HEK293 (cell line): ENCODE measurements around the gene NFRKB.

Source experiments
- CTCF ChIA-PET: fragments of 350-600 bp; formaldehyde crosslinking; extraction: SDS; loops from one replicate; lab custom pipeline; 2021; ENCODE audit warnings: antibody characterized with exemption; lab: Yijun Ruan, JAX
- POLR2A ChIA-PET: fragments of 300-600 bp; formaldehyde crosslinking; extraction: SDS; loops from one replicate; lab custom pipeline; 2020; ENCODE audit warnings: antibody characterized with exemption, inconsistent platforms; lab: Yijun Ruan, JAX
- H3K27ac ChIP-seq: fragments of 200-500 bp; sonication (Bioruptor generic); 2 replicates; pipeline ENCODE4 v1.5.1; 2014; ENCODE audit warnings: low read depth, low read length, control low read depth, inconsistent platforms; ENCODE audit errors: extremely low read depth
- H3K36me3 ChIP-seq, 2 experiments: fragments of 200-500 bp in 1 of 2; sonication (Bioruptor generic) in 1 of 2; 1 replicate in 1 of 2; 2 replicates in 1 of 2; pipeline ENCODE4 v1.5.1; 2014 to 2017; ENCODE audit warnings: inconsistent platforms in 2 of 2, low read length in 2 of 2; ENCODE audit not compliant: control insufficient read depth in 2 of 2, insufficient read depth in 1 of 2
- H3K4me1 ChIP-seq: fragments of 200-500 bp; sonication (Bioruptor generic); 2 replicates; pipeline ENCODE4 v1.5.1; 2014; ENCODE audit warnings: mild to moderate bottlenecking, low read length, inconsistent platforms; ENCODE audit not compliant: control insufficient read depth, insufficient read depth
- H3K4me3 ChIP-seq: 2 replicates; pipeline ENCODE4 v1.5.1; 2011; ENCODE audit warnings: low read depth, mild to moderate bottlenecking, control low read depth, low read length, moderate library complexity
- H3K9me3 ChIP-seq: fragments of 200-500 bp; sonication (Bioruptor generic); 2 replicates; pipeline ENCODE4 v1.5.1; 2014; ENCODE audit warnings: low read depth, low read length, inconsistent platforms; ENCODE audit not compliant: control insufficient read depth, insufficient read depth
- BCL11B ChIP-seq: fragments of 450-650 bp; formaldehyde crosslinking; IDR thresholded peaks from 2 replicates; pipeline ENCODE4 v1.5.1; 2016; ENCODE audit warnings: low read depth, missing biosample characterization, missing genetic modification characterization
- FEZF1 ChIP-seq: fragments of 450-650 bp; formaldehyde crosslinking; IDR thresholded peaks from 2 replicates; pipeline ENCODE4 v1.5.1; 2016; ENCODE audit warnings: missing biosample characterization, missing genetic modification characterization
- GLI4 ChIP-seq: fragments of 450-650 bp; formaldehyde crosslinking; IDR thresholded peaks from 2 replicates; pipeline ENCODE4 v1.5.1; 2016; ENCODE audit warnings: missing biosample characterization, missing genetic modification characterization
- KLF10 ChIP-seq: fragments of 450-650 bp; IDR thresholded peaks from 2 replicates; pipeline ENCODE4 v1.5.1; 2018; ENCODE audit warnings: missing biosample characterization, mild to moderate bottlenecking, missing genetic modification characterization
- KLF8 ChIP-seq: fragments of 450-650 bp; formaldehyde crosslinking; IDR thresholded peaks from 2 replicates; pipeline ENCODE4 v1.5.1; 2016; ENCODE audit warnings: missing biosample characterization, missing genetic modification characterization
- OVOL3 ChIP-seq: fragments of 450-650 bp; formaldehyde crosslinking; IDR thresholded peaks from 2 replicates; pipeline ENCODE4 v1.5.1; 2016; ENCODE audit warnings: missing biosample characterization, missing genetic modification characterization
- RBAK ChIP-seq: fragments of 450-650 bp; formaldehyde crosslinking; IDR thresholded peaks from 2 replicates; pipeline ENCODE4 v1.5.1; 2016; ENCODE audit warnings: missing biosample characterization, missing genetic modification characterization
- SALL2 ChIP-seq: fragments of 450-650 bp; formaldehyde crosslinking; IDR thresholded peaks from 2 replicates; pipeline ENCODE4 v1.5.0; 2017; ENCODE audit warnings: missing biosample characterization, mild to moderate bottlenecking, missing genetic modification characterization, borderline replicate concordance
- TRIM28 ChIP-seq: IDR thresholded peaks from 2 replicates; pipeline ENCODE4 v1.6.1; 2011; ENCODE audit warnings: low read length, control low read depth, borderline replicate concordance
- ZBTB21 ChIP-seq: fragments of 450-650 bp; formaldehyde crosslinking; IDR thresholded peaks from 2 replicates; pipeline ENCODE4 v1.5.1; 2017; ENCODE audit warnings: missing biosample characterization, missing genetic modification characterization
- ZEB2 ChIP-seq: fragments of 450-650 bp; formaldehyde crosslinking; IDR thresholded peaks from 2 replicates; pipeline ENCODE4 v1.5.1; 2016; ENCODE audit warnings: missing biosample characterization, missing genetic modification characterization
- ZFP3 ChIP-seq: fragments of 450-650 bp; formaldehyde crosslinking; IDR thresholded peaks from 2 replicates; pipeline ENCODE4 v1.5.1; 2016; ENCODE audit warnings: low read depth, missing biosample characterization, missing genetic modification characterization
- ZNF16 ChIP-seq: fragments of 450-650 bp; formaldehyde crosslinking; IDR thresholded peaks from 2 replicates; pipeline ENCODE4 v1.5.1; 2016; ENCODE audit warnings: low read depth, missing biosample characterization, missing genetic modification characterization
- ZNF248 ChIP-seq: fragments of 450-650 bp; formaldehyde crosslinking; IDR thresholded peaks from 2 replicates; pipeline ENCODE4 v1.5.1; 2017; ENCODE audit warnings: missing biosample characterization, missing genetic modification characterization
- ZNF302 ChIP-seq: fragments of 450-650 bp; formaldehyde crosslinking; IDR thresholded peaks from 2 replicates; pipeline ENCODE4 v1.5.1; 2016; ENCODE audit warnings: missing biosample characterization, missing genetic modification characterization, low read depth
- ZNF366 ChIP-seq: fragments of 450-650 bp; formaldehyde crosslinking; conservative IDR thresholded peaks from 2 replicates; pipeline ENCODE4 v1.5.1; 2016; ENCODE audit warnings: missing biosample characterization, missing genetic modification characterization
- ZNF423 ChIP-seq: fragments of 450-650 bp; formaldehyde crosslinking; IDR thresholded peaks from 2 replicates; pipeline ENCODE4 v1.5.1; 2016; ENCODE audit warnings: missing biosample characterization, missing genetic modification characterization
- ZNF426 ChIP-seq: fragments of 450-650 bp; formaldehyde crosslinking; IDR thresholded peaks from 2 replicates; pipeline ENCODE4 v1.5.1; 2017; ENCODE audit warnings: missing biosample characterization, missing genetic modification characterization, mild to moderate bottlenecking, inconsistent platforms, moderate library complexity
- ZNF544 ChIP-seq: fragments of 450-650 bp; formaldehyde crosslinking; IDR thresholded peaks from 2 replicates; pipeline ENCODE4 v1.5.0; 2017; ENCODE audit warnings: missing biosample characterization, missing genetic modification characterization
- ZNF549 ChIP-seq: fragments of 450-650 bp; IDR thresholded peaks from 2 replicates; pipeline ENCODE4 v1.5.1; 2018; ENCODE audit warnings: missing biosample characterization, missing genetic modification characterization, mild to moderate bottlenecking, inconsistent platforms, moderate library complexity
- ZNF561 ChIP-seq: fragments of 450-650 bp; IDR thresholded peaks from 2 replicates; pipeline ENCODE4 v1.5.1; 2018; ENCODE audit warnings: missing biosample characterization, missing genetic modification characterization, borderline replicate concordance
- ZNF600 ChIP-seq: fragments of 450-650 bp; formaldehyde crosslinking; IDR thresholded peaks from 2 replicates; pipeline ENCODE4 v1.5.1; 2016; ENCODE audit warnings: missing biosample characterization, missing genetic modification characterization
- ZNF660 ChIP-seq: fragments of 450-650 bp; IDR thresholded peaks from 2 replicates; pipeline ENCODE4 v1.5.1; 2018; ENCODE audit warnings: missing biosample characterization, mild to moderate bottlenecking, missing genetic modification characterization
- ZNF664 ChIP-seq: fragments of 450-650 bp; formaldehyde crosslinking; IDR thresholded peaks from 2 replicates; pipeline ENCODE4 v1.5.1; 2016; ENCODE audit warnings: missing biosample characterization, missing genetic modification characterization
- ZNF785 ChIP-seq: fragments of 450-650 bp; formaldehyde crosslinking; IDR thresholded peaks from 2 replicates; pipeline ENCODE4 v1.5.1; 2016; ENCODE audit warnings: missing biosample characterization, missing genetic modification characterization
- ZNF830 ChIP-seq: fragments of 450-650 bp; IDR thresholded peaks from 2 replicates; pipeline ENCODE4 v1.5.0; 2018; ENCODE audit warnings: missing biosample characterization, missing genetic modification characterization, low read depth, mild to moderate bottlenecking, moderate library complexity
- ZSCAN16 ChIP-seq: fragments of 450-650 bp; formaldehyde crosslinking; IDR thresholded peaks from 2 replicates; pipeline ENCODE4 v1.5.1; 2016; ENCODE audit warnings: missing biosample characterization, missing genetic modification characterization
- TF ChIP-seq, protein P1 (sequence below): fragments of 450-650 bp; formaldehyde crosslinking; IDR thresholded peaks from 2 replicates; pipeline ENCODE4 v1.5.1; 2016; ENCODE audit warnings: missing biosample characterization, missing genetic modification characterization
- TF ChIP-seq, protein P2 (sequence below): fragments of 450-650 bp; IDR thresholded peaks from 2 replicates; pipeline ENCODE4 v1.5.1; 2018; ENCODE audit warnings: missing biosample characterization, mild to moderate bottlenecking, missing genetic modification characterization

Gene NFRKB

DNA sequence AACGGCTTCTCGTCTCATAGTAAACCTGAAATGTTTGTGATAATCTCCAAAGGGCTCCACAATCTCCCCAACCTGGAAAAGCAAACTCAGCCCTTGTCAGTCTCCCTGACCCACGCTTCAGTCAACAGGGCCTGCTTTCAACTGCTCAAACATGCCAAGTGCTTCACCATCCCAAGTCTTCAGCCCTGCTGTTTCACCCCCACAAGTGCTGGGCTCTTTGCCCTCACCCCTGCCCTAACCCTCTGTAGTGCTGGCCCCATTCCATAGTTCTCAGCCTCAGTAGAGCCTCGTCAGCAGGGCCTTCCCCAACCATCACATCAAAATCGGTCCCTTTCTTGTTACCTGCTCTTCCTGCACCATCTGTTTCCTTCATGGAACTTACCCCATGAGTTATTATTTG is 43.4 kb upstream of the NFRKB start:
- Histone ChIP-seq H3K9me3 (no peaks in the 10 kb centered on the region), H3K4me1 (no peaks in the 10 kb centered on the region), H3K27ac (no peak overlapping the region), H3K4me3 (no peak overlapping the region), H3K36me3 (peaks cover 0 to 21% of the 10 kb centered on the region in 2 experiments; a peak in 1 of 3 replicates)
- TF ChIP-seq, protein P1, sequence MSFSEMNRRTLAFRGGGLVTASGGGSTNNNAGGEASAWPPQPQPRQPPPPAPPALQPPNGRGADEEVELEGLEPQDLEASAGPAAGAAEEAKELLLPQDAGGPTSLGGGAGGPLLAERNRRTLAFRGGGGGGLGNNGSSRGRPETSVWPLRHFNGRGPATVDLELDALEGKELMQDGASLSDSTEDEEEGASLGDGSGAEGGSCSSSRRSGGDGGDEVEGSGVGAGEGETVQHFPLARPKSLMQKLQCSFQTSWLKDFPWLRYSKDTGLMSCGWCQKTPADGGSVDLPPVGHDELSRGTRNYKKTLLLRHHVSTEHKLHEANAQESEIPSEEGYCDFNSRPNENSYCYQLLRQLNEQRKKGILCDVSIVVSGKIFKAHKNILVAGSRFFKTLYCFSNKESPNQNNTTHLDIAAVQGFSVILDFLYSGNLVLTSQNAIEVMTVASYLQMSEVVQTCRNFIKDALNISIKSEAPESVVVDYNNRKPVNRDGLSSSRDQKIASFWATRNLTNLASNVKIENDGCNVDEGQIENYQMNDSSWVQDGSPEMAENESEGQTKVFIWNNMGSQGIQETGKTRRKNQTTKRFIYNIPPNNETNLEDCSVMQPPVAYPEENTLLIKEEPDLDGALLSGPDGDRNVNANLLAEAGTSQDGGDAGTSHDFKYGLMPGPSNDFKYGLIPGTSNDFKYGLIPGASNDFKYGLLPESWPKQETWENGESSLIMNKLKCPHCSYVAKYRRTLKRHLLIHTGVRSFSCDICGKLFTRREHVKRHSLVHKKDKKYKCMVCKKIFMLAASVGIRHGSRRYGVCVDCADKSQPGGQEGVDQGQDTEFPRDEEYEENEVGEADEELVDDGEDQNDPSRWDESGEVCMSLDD (tag by site-specific recombination): no peak
- TF ChIP-seq ZNF785 (tag by site-specific recombination) (no peak), ZNF600 (tag by site-specific recombination) (no peak), KLF8 (tag by site-specific recombination) (no peak), ZNF544 (tag by site-specific recombination) (no peak), ZNF830 (no peak), ZNF660 (tag by site-specific recombination) (no peak), ZSCAN16 (tag by site-specific recombination) (no peak)
- ChIA-PET CTCF (no interaction called here), POLR2A (no interaction called here)

DNA sequence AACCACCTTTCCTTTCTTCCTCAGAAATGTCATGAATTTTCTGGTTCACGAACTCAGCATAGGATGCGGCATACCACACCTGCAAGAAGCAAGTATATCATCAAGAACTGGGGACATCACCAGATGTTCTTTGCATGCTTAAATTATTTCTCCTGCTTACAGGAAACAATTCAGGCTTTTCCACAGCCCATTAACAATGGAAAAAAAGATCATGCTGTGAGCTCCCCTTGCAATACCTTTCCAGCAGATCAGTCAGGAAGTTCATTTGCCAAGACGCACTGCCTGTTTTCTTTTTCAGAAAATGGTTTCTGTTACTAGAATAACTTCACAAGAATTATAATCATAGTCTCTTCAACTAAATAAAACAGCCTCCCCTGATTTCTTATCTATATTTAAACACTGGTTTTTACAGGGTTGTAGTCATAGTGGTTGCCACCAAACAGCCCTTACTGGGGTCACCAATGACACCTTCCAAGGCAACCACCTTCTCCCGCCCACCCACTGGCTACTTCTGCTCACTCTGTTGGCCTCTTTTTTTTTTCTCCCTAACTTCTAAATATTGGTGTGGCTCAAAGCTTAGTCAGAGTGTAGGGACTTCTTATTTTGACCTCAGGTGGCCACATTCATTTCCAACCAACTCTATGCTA is 42.3 kb upstream of the NFRKB start:
- TF ChIP-seq ZNF426 (tag by site-specific recombination) (no peak), ZNF423 (no peak), ZNF248 (no peak), ZNF561 (tag by site-specific recombination) (no peak), ZNF302 (tag by site-specific recombination) (no peak), FEZF1 (tag by site-specific recombination) (no peak), ZNF664 (tag by site-specific recombination) (no peak), KLF10 (tag by site-specific recombination) (no peak)
- ChIA-PET CTCF (interaction anchor here (0.7 kb wide), 1 partner anchor 15 kb away, joined by 3 read pairs; no protein-coding TSS in a partner anchor), POLR2A (no interaction called here)
- Histone ChIP-seq H3K4me3 (no peak overlapping the region), H3K9me3 (no peaks in the 10 kb centered on the region), H3K27ac (no peak overlapping the region), H3K4me1 (no peaks in the 10 kb centered on the region), H3K36me3 (peaks cover 0 to 23% of the 10 kb centered on the region in 2 experiments; a peak in 1 of 3 replicates)

DNA sequence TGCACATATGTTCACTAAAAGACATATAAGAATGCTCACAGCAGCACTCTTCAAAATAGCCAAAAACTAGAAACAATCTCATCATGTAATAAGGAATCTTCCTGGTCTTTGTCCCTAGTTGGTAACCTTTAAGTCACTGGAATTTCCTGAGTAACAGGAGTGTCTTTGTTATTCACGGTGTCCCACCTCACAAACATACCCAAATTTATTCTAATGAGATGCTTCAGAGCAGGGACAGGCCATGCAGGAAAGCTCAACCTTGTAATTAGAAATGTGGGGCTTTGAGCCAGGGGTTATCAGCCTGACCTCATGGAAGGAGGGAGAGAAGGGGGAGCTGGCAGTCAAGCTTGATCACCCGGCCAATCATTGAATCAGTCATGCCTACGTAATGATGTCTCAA is 40.3 kb upstream of the NFRKB start:
- Histone ChIP-seq H3K9me3 (no peaks in the 10 kb centered on the region), H3K36me3 (peaks cover 0 to 14% of the 10 kb centered on the region in 2 experiments; a peak in 2 of 3 replicates), H3K4me1 (no peaks in the 10 kb centered on the region), H3K27ac (no peak overlapping the region), H3K4me3 (no peak overlapping the region)
- CTCF ChIA-PET: interaction anchor here (0.7 to 1.3 kb wide), 3 partner anchors 12 to 54 kb away, joined by 3 read pairs; no protein-coding TSS in a partner anchor
- POLR2A ChIA-PET: no interaction called here
- TF ChIP-seq ZFP3 (tag by site-specific recombination) (no peak), ZNF366 (tag by site-specific recombination) (no peak), BCL11B (no peak), ZEB2 (tag by site-specific recombination) (no peak), RBAK (no peak), ZBTB21 (tag by site-specific recombination) (no peak), GLI4 (tag by site-specific recombination) (no peak), ZNF16 (no peak), TRIM28 (no peak), SALL2 (no peak), ZNF544 (tag by site-specific recombination) (no peak), ZNF302 (tag by site-specific recombination) (no peak), ZNF549 (tag by site-specific recombination) (no peak), OVOL3 (tag by site-specific recombination) (no peak)
- TF ChIP-seq, protein P2, sequence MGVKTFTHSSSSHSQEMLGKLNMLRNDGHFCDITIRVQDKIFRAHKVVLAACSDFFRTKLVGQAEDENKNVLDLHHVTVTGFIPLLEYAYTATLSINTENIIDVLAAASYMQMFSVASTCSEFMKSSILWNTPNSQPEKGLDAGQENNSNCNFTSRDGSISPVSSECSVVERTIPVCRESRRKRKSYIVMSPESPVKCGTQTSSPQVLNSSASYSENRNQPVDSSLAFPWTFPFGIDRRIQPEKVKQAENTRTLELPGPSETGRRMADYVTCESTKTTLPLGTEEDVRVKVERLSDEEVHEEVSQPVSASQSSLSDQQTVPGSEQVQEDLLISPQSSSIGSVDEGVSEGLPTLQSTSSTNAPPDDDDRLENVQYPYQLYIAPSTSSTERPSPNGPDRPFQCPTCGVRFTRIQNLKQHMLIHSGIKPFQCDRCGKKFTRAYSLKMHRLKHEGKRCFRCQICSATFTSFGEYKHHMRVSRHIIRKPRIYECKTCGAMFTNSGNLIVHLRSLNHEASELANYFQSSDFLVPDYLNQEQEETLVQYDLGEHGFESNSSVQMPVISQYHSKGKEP (tag by site-specific recombination): no peak
